ENCODE results near the gene ZDHHC5.

GRCh38 chr11:57648801-57649735 lies 18.8 kb upstream of the ZDHHC5 start:
- TF ChIP-seq CTCF (IDR thresholded peaks at IDR 0.05; ENCODE audit: low read depth, low read length) (no peak), POLR2A (IDR thresholded peaks at IDR 0.05; ENCODE audit: extremely low read depth, insufficient read length) (no peak), MAX (IDR thresholded peaks at IDR 0.05; ENCODE audit: low read depth, low read length) (no peak)
